Measurements from ENCODE around the gene PAX5. TPM values are rescaled to one million over a fixed set of nuclear protein-coding genes. Genes with fewer than 3 reads are reported as not detected.

PAX5 gene
- total and polyA plus RNA-seq, 4 donors, result 0.08 to 2.3 (median 0.40) TPM

- Histone ChIP-seq H3K4me3 (no peak overlapping the region), H3K9me3 (ENCODE audit: control insufficient read depth in 4 of 4, insufficient read depth in 3 of 4, low read length in 3 of 4) (no peaks in the 10 kb centered on the region), H3K27ac (ENCODE audit: low read depth in 1 of 2, low read length in 1 of 2) (no peak overlapping the region), H3K9ac (ENCODE audit: insufficient read depth in 1 of 2, low read length in 2 of 2) (no peak overlapping the region), H3K36me3 (ENCODE audit: control insufficient read depth in 4 of 4, insufficient read depth in 4 of 4, low read length in 4 of 4) (no peaks in the 10 kb centered on the region), H3K27me3 (ENCODE audit: control insufficient read depth in 3 of 3, insufficient read depth in 3 of 3, low read length in 2 of 3) (peaks cover 0 to 22% (median 4%) of the 10 kb centered on the region in 3 donors), H3K4me1 (ENCODE audit: control insufficient read depth in 5 of 5, insufficient read depth in 5 of 5, low read length in 5 of 5) (no peaks in the 10 kb centered on the region)
- DNase-seq, result no peak
- TF ChIP-seq CTCF (IDR thresholded peaks at IDR 0.05; ENCODE audit: control extremely low read depth, extremely low read depth), result no peak
- WGBS, 2 donors, result 84 to 91% methylated on average over 10 of the region's 10 CpGs
- no peak for ATAC-seq (ENCODE audit: insufficient read depth, low FRiP score)
Measured at GRCh38 chr9:36854751-36855150, 179.3 kb downstream of the PAX5 start.

GRCh38 chr9:36854034-36854433, 180.0 kb downstream of the PAX5 start:
- no peak overlapping the region for H3K27ac ChIP-seq (ENCODE audit: low read depth in 1 of 2, low read length in 1 of 2)
- H3K9me3 ChIP-seq (ENCODE audit: control insufficient read depth in 4 of 4, insufficient read depth in 3 of 4, low read length in 3 of 4), result no peaks in the 10 kb centered on the region
- WGBS, 2 donors, result 73 to 85% methylated on average over 13 of the region's 13 CpGs
- TF ChIP-seq CTCF (IDR thresholded peaks at IDR 0.05; ENCODE audit: control extremely low read depth, extremely low read depth), result no peak
- H3K9ac ChIP-seq (ENCODE audit: insufficient read depth in 1 of 2, low read length in 2 of 2), result no peak overlapping the region
- H3K27me3 ChIP-seq (ENCODE audit: control insufficient read depth in 3 of 3, insufficient read depth in 3 of 3, low read length in 2 of 3), result peaks cover 0 to 20% (median 4%) of the 10 kb centered on the region in 3 donors
- H3K4me3 ChIP-seq, result no peak overlapping the region
- H3K36me3 ChIP-seq (ENCODE audit: control insufficient read depth in 4 of 4, insufficient read depth in 4 of 4, low read length in 4 of 4), result no peaks in the 10 kb centered on the region
- DNase-seq, result no peak
- ATAC-seq (ENCODE audit: insufficient read depth, low FRiP score), result no peak
- no peaks in the 10 kb centered on the region for H3K4me1 ChIP-seq (ENCODE audit: control insufficient read depth in 5 of 5, insufficient read depth in 5 of 5, low read length in 5 of 5)

GRCh38 chr9:36853233-36853632, 180.8 kb downstream of the PAX5 start:
- Histone ChIP-seq H3K27me3 (ENCODE audit: control insufficient read depth in 3 of 3, insufficient read depth in 3 of 3, low read length in 2 of 3) (peaks cover 0 to 18% (median 4%) of the 10 kb centered on the region in 3 donors), H3K9me3 (ENCODE audit: control insufficient read depth in 4 of 4, insufficient read depth in 3 of 4, low read length in 3 of 4) (no peaks in the 10 kb centered on the region), H3K4me3 (no peak overlapping the region), H3K4me1 (ENCODE audit: control insufficient read depth in 5 of 5, insufficient read depth in 5 of 5, low read length in 5 of 5) (no peaks in the 10 kb centered on the region), H3K36me3 (ENCODE audit: control insufficient read depth in 4 of 4, insufficient read depth in 4 of 4, low read length in 4 of 4) (no peaks in the 10 kb centered on the region), H3K27ac (ENCODE audit: low read depth in 1 of 2, low read length in 1 of 2) (no peak overlapping the region), H3K9ac (ENCODE audit: insufficient read depth in 1 of 2, low read length in 2 of 2) (no peak overlapping the region)
- 78 to 93% methylated on average over 1 of the region's 1 CpG for WGBS, 2 donors
- DNase-seq, result no peak
- no peak for TF ChIP-seq CTCF (IDR thresholded peaks at IDR 0.05; ENCODE audit: control extremely low read depth, extremely low read depth)
- ATAC-seq (ENCODE audit: insufficient read depth, low FRiP score), result no peak

GRCh38 chr9:36849943-36850342, 184.1 kb downstream of the PAX5 start:
- ATAC-seq (ENCODE audit: insufficient read depth, low FRiP score), result no peak
- no peaks in the 10 kb centered on the region for H3K9me3 ChIP-seq (ENCODE audit: control insufficient read depth in 4 of 4, insufficient read depth in 3 of 4, low read length in 3 of 4)
- no peak for TF ChIP-seq CTCF (IDR thresholded peaks at IDR 0.05; ENCODE audit: control extremely low read depth, extremely low read depth)
- H3K27ac ChIP-seq (ENCODE audit: low read depth in 1 of 2, low read length in 1 of 2), result no peak overlapping the region
- peaks cover 0 to 10% (median 0%) of the 10 kb centered on the region in 3 donors for H3K27me3 ChIP-seq (ENCODE audit: control insufficient read depth in 3 of 3, insufficient read depth in 3 of 3, low read length in 2 of 3)
- H3K36me3 ChIP-seq (ENCODE audit: control insufficient read depth in 4 of 4, insufficient read depth in 4 of 4, low read length in 4 of 4), result no peaks in the 10 kb centered on the region
- no peak overlapping the region for H3K4me3 ChIP-seq
- H3K4me1 ChIP-seq (ENCODE audit: control insufficient read depth in 5 of 5, insufficient read depth in 5 of 5, low read length in 5 of 5), result no peaks in the 10 kb centered on the region
- 77 to 90% methylated on average over 9 of the region's 9 CpGs for WGBS, 2 donors
- H3K9ac ChIP-seq (ENCODE audit: insufficient read depth in 1 of 2, low read length in 2 of 2), result no peak overlapping the region
- no peak for DNase-seq
